Left lung (tissue), 10 donors: ENCODE data around the gene PDE8A. TPM values are rescaled to one million over a fixed set of nuclear protein-coding genes. Genes with fewer than 3 reads are reported as not detected.

Source experiments
- ATAC-seq: fragments of 200-7000 bp; cut with Tn5 transposase; one replicate; pipeline ENCODE4 v1.9.1; 2020; ENCODE audit warnings: moderate library complexity
- DNase-seq, 4 donors: peaks; one replicate each; pipeline ENCODE4 v3.0.0-alpha.2; 2013 to 2020
- H3K27ac ChIP-seq, 2 donors: fragments of 200-600 bp; sonication (generic) in 1 of 2; one replicate each; pipeline versions ENCODE4 v1.5.0 to v1.8.0; 2020 to 2021
- H3K27me3 ChIP-seq, 2 donors: fragments of 200-600 bp; sonication (generic) in 1 of 2; one replicate each; pipeline versions ENCODE4 v1.5.0 to v1.8.0; 2020 to 2021
- H3K36me3 ChIP-seq, 2 donors: fragments of 200-600 bp; sonication (generic) in 1 of 2; one replicate each; pipeline versions ENCODE4 v1.5.0 to v1.8.0; 2020 to 2021
- H3K4me1 ChIP-seq, 2 donors: fragments of 200-600 bp; one replicate each; pipeline ENCODE4 v1.8.0; 2021
- H3K4me3 ChIP-seq, 2 donors: fragments of 200-600 bp; sonication (generic) in 1 of 2; one replicate each; pipeline versions ENCODE4 v1.5.0 to v1.8.0; 2020 to 2021; ENCODE audit warnings: mild to moderate bottlenecking in 1 of 2
- H3K9me3 ChIP-seq, 2 donors: fragments of 200-600 bp; sonication (generic) in 1 of 2; one replicate each; pipeline versions ENCODE4 v1.5.0 to v1.8.0; 2020 to 2021
- intact Hi-C, 2 donors: fragments of 100-400 bp; cut with DNase I; formaldehyde crosslinking; loops; one replicate each; pipeline versions ENCODE4 v1.11.2 to v1.14.2; 2022
- polyA plus RNA-seq, 6 donors: library from polyadenylated mRNA; unstranded; fragments of 120-200 nt; gene quantifications; one replicate each; pipeline ENCODE4 v1.2.1, GENCODE V29; 2013; ENCODE audit not compliant: insufficient read length in 6 of 6
- total RNA-seq, 2 donors: library from RNA; stranded (reverse); fragmentation: NEBNext Ultra II Directional; extraction: Animal tissue kit (Norgen Biotek cat#: 25700); gene quantifications; one replicate each; pipeline ENCODE4 v1.2.1, GENCODE V29; 2021
- TF ChIP-seq, protein P1 (sequence below), 2 donors: fragments of 200-600 bp; sonication (generic) in 1 of 2; IDR thresholded peaks; one replicate each; pipeline versions ENCODE4 v1.5.0 to v1.8.0; 2021; ENCODE audit warnings: antibody characterized with exemption in 2 of 2
- donor health status: DM: no; HTN: yes; CAD: no.
- donor health status: DM: no; HTN: no; CAD: no.

Gene PDE8A
- total and polyA plus RNA-seq, 8 donors = 30.4 to 64.0 (median 48.4) TPM

DNA sequence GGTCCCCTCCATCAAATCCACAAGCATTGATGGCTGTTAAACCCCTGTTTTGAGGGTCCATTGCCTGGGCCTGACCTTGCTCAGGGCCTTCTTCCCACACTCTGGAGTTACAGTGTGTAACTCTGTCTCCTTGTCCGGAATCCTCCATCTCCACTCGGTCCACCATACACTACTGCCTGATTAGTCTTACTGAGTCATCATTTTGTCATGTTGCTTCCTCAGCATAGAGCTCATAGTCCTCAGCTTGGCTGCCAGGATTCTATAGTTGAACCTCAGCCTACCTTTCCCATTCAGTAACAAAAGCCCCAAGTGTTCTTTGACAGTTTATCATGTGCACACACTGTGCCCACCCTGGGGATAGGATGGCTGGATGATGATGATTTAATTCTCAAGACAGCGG is 113.0 kb downstream of the PDE8A start:
- Histone ChIP-seq H3K27me3 (no peaks in the 10 kb centered on the region), H3K4me1 (no peaks in the 10 kb centered on the region), H3K9me3 (no peaks in the 10 kb centered on the region), H3K27ac (no peak overlapping the region), H3K36me3 (peaks cover 0 to 27% of the 10 kb centered on the region in 2 donors), H3K4me3 (no peak overlapping the region)
- no peak for DNase-seq
- TF ChIP-seq, protein P1, sequence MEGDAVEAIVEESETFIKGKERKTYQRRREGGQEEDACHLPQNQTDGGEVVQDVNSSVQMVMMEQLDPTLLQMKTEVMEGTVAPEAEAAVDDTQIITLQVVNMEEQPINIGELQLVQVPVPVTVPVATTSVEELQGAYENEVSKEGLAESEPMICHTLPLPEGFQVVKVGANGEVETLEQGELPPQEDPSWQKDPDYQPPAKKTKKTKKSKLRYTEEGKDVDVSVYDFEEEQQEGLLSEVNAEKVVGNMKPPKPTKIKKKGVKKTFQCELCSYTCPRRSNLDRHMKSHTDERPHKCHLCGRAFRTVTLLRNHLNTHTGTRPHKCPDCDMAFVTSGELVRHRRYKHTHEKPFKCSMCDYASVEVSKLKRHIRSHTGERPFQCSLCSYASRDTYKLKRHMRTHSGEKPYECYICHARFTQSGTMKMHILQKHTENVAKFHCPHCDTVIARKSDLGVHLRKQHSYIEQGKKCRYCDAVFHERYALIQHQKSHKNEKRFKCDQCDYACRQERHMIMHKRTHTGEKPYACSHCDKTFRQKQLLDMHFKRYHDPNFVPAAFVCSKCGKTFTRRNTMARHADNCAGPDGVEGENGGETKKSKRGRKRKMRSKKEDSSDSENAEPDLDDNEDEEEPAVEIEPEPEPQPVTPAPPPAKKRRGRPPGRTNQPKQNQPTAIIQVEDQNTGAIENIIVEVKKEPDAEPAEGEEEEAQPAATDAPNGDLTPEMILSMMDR (IDR thresholded peaks at IDR 0.05) = no peak
- no peak for ATAC-seq
- intact Hi-C loops = no loop called here

DNA sequence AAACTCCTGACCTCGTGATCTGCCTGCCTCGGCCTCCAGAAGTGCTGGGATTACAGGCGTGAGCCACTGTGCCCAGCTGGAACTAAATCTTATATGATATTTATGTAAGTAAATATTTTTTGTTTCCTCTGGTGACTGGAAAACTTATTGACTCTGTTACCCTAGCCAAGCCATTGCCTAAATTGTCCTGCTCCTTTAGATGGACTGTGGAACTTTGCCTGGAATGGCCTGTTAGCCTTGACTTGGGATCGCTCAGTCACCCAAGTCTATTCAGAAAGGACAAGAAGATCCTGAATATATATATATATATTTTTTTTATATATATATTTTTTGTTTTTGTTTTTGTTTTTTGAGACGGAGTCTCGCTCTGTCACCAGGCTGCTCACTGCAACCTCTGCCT is 113.9 kb downstream of the PDE8A start:
- peaks cover 0 to 36% of the 10 kb centered on the region in 2 donors for H3K36me3 ChIP-seq
- TF ChIP-seq, protein P1 (IDR thresholded peaks at IDR 0.05) = no peak
- H3K4me1 ChIP-seq = no peaks in the 10 kb centered on the region
- H3K4me3 ChIP-seq = no peak overlapping the region
- DNase-seq = no peak
- H3K27me3 ChIP-seq = no peaks in the 10 kb centered on the region
- intact Hi-C loops = no loop called here
- no peak for ATAC-seq
- H3K27ac ChIP-seq = no peak overlapping the region
- H3K9me3 ChIP-seq = no peaks in the 10 kb centered on the region

DNA sequence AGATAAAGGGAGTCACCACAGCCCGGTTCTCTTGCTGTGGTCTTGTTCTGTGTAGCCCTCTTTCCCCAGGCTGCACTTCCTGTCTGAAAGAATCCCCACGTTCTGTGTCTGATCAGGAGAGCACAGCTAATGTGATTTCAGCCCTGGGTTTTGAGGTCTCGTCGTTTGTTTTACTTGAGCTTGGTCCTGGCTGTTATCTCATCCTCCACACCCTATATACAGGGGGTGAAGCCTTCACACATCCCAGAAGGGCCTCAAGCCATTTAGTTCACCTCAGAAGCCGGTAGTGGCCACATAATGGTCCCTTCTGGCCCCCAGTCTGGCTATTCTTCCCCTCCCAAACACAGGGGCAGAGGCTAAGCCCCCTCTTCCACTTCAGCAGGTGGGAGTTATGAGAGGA is 115.6 kb downstream of the PDE8A start:
- TF ChIP-seq, protein P1 (IDR thresholded peaks at IDR 0.05) = no peak
- no peaks in the 10 kb centered on the region for H3K9me3 ChIP-seq
- intact Hi-C loops = no loop called here
- no peak for ATAC-seq
- peak overlapping the region in 1 of 2 donors; percentile 11 for H3K27ac ChIP-seq
- no peaks in the 10 kb centered on the region for H3K27me3 ChIP-seq
- peaks cover 0 to 24% of the 10 kb centered on the region in 2 donors for H3K36me3 ChIP-seq
- no peak overlapping the region for H3K4me3 ChIP-seq
- H3K4me1 ChIP-seq = no peaks in the 10 kb centered on the region
- no peak for DNase-seq

DNA sequence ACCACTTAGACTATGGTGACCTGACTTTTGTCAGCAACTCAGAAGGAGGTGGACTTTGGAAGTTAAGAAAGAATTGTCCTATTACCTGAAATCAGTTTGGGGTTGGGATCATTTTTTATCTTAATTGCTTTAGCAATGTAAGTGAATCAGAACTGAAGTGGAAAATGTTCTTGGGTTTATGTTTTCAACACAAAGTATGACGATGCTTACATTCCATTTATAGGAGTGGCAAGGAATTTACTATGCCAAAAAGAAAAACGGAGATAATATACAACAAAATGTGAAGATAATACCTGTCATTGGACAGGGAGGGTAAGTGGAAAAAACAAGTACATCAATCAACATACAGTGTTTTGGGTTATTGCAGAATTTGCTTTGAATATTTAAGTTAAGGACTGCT is 116.1 kb downstream of the PDE8A start:
- ATAC-seq (no peak), DNase-seq (no peak)
- Histone ChIP-seq H3K4me3 (no peak overlapping the region), H3K4me1 (no peaks in the 10 kb centered on the region), H3K27ac (peak overlapping the region in 1 of 2 donors; percentile 11), H3K27me3 (no peaks in the 10 kb centered on the region), H3K36me3 (peaks cover 0 to 19% of the 10 kb centered on the region in 2 donors), H3K9me3 (no peaks in the 10 kb centered on the region)
- TF ChIP-seq, protein P1 (IDR thresholded peaks at IDR 0.05) = no peak
- intact Hi-C loops = no loop called here

DNA sequence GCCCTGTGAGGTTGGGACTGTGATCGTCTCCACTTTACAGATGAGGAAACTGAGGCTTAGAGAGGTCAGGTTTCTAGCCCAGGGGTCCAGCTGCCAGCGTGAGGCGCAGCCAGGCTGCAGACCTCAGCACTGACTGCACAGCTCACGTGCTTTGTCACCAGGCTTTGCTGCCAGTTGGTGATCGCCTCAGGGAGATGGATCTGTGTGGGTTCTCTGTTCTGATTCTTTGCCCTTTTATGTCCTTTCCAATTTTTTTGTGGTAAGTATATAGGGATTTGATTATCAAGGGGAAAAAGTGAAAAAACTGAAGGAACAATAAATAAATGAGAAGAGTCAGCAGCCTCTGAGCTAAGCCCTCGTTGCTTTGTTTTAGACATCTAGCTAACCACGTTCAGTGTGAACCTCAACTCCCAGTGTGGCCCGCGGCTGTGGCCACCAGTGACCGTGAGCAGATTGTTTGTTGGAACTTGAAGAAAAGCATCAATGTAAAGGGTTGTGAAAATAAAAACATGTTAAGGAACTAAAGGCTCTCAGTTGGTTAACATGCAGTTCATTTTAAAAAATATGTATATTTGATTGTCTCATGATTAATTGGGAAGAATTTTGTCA is 117.6 kb downstream of the PDE8A start:
- Histone ChIP-seq H3K36me3 (peaks cover 0 to 14% of the 10 kb centered on the region in 2 donors), H3K27me3 (no peaks in the 10 kb centered on the region), H3K9me3 (no peaks in the 10 kb centered on the region), H3K4me3 (no peak overlapping the region), H3K27ac (no peak overlapping the region), H3K4me1 (no peaks in the 10 kb centered on the region)
- ATAC-seq = no peak
- intact Hi-C loops = no loop called here
- no peak for DNase-seq
- TF ChIP-seq, protein P1 (IDR thresholded peaks at IDR 0.05) = no peak
